ENCODE measurements around the gene ABHD17B.

DNA sequence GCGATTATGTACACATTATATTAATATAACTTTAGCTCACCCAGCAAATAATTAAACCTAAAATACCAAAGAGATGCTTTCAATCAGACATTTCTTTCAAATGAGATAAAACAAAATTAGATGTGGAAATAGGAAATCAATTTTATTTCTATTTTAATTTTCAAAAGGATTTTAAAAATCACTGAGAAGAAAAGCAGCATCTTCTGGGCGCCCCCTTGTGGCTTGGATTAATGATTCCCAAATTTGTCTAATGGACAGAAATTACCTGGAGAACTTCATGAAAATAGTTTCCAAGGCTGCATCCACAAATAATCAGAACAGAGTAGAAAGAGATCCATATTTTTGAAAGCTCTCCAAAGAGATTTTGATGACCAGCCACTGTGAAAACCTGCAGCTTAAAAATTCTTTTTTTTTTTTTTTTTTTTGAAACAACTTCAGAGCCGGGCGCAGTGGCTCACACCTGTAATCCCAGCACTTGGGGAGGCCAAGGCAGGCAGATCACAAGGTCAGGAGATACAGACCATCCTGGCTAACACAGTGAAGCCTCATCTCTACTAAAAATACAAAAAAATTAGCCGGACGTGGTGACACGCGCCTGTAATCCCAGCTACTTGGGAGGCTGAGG is 91.8 kb downstream of the ABHD17B start:
- TF ChIP-seq, protein P1, sequence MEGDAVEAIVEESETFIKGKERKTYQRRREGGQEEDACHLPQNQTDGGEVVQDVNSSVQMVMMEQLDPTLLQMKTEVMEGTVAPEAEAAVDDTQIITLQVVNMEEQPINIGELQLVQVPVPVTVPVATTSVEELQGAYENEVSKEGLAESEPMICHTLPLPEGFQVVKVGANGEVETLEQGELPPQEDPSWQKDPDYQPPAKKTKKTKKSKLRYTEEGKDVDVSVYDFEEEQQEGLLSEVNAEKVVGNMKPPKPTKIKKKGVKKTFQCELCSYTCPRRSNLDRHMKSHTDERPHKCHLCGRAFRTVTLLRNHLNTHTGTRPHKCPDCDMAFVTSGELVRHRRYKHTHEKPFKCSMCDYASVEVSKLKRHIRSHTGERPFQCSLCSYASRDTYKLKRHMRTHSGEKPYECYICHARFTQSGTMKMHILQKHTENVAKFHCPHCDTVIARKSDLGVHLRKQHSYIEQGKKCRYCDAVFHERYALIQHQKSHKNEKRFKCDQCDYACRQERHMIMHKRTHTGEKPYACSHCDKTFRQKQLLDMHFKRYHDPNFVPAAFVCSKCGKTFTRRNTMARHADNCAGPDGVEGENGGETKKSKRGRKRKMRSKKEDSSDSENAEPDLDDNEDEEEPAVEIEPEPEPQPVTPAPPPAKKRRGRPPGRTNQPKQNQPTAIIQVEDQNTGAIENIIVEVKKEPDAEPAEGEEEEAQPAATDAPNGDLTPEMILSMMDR (IDR thresholded peaks at IDR 0.05) = peak; percentile 80
- TF ChIP-seq, protein P2, sequence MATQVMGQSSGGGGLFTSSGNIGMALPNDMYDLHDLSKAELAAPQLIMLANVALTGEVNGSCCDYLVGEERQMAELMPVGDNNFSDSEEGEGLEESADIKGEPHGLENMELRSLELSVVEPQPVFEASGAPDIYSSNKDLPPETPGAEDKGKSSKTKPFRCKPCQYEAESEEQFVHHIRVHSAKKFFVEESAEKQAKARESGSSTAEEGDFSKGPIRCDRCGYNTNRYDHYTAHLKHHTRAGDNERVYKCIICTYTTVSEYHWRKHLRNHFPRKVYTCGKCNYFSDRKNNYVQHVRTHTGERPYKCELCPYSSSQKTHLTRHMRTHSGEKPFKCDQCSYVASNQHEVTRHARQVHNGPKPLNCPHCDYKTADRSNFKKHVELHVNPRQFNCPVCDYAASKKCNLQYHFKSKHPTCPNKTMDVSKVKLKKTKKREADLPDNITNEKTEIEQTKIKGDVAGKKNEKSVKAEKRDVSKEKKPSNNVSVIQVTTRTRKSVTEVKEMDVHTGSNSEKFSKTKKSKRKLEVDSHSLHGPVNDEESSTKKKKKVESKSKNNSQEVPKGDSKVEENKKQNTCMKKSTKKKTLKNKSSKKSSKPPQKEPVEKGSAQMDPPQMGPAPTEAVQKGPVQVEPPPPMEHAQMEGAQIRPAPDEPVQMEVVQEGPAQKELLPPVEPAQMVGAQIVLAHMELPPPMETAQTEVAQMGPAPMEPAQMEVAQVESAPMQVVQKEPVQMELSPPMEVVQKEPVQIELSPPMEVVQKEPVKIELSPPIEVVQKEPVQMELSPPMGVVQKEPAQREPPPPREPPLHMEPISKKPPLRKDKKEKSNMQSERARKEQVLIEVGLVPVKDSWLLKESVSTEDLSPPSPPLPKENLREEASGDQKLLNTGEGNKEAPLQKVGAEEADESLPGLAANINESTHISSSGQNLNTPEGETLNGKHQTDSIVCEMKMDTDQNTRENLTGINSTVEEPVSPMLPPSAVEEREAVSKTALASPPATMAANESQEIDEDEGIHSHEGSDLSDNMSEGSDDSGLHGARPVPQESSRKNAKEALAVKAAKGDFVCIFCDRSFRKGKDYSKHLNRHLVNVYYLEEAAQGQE (IDR thresholded peaks at IDR 0.05; ENCODE audit: insufficient read depth in 1 of 2, low read depth in 2 of 2, low read length in 1 of 2) = no peak
- TF ChIP-seq POLR2AphosphoS5 (IDR thresholded peaks at IDR 0.05; ENCODE audit: low read depth, low read length) = no peak

All from Panc1 (cell line).